HCT116 (cell line): ENCODE results near the gene PSORS1C1. TPM values are rescaled to one million over a fixed set of nuclear protein-coding genes. Genes with fewer than 3 reads are reported as not detected.

Experiments used
- ATAC-seq: fragments of 200-7000 bp; cut with Tn5 transposase; 2 replicates; pipeline ENCODE4 v1.9.1; 2020; ENCODE audit warnings: mild to moderate bottlenecking, moderate library complexity
- BruUV-seq: library from RNA; stranded (reverse); fragments of 400-500 nt; replicated peaks from 2 replicates; lab custom pipeline; 2021; lab: Mats Ljungman, UMichigan
- CTCF ChIA-PET: fragments of 300-600 bp; sonication (Branson Sonifier 250); formaldehyde crosslinking; loops from one replicate; lab custom pipeline; 2021; ENCODE audit warnings: antibody characterized with exemption; lab: Charles Lee
- POLR2A ChIA-PET: fragments of 300-600, 350-600 bp; sonication (Branson Sonifier 250); formaldehyde crosslinking; loops from one replicate; lab custom pipeline; 2021; ENCODE audit warnings: antibody characterized with exemption; lab: Charles Lee
- RAD21 ChIA-PET, 2 experiments: fragments of 300-600 bp; sonication (Branson Sonifier 250); formaldehyde crosslinking; loops; one replicate each; lab custom pipeline; 2023; ENCODE audit warnings: low total read pairs in 2 of 2; ENCODE audit not compliant: uncharacterized antibody in 2 of 2, unreplicated experiment in 2 of 2, low non-redundant PET in 1 of 2; lab: Charles Lee
- DNase-seq: peaks from one replicate; pipeline ENCODE4 v3.0.0-alpha.2; 2010; ENCODE audit warnings: low read depth, low spot score
- H2AFZ ChIP-seq: fragments of 200-600 bp; shearing (Covaris generic), sonication (generic); 2 replicates; pipeline ENCODE4 v1.6.1; 2017; ENCODE audit warnings: low read depth, mixed run types, mixed read lengths, antibody characterized with exemption, low read length; ENCODE audit not compliant: poor library complexity, severe bottlenecking
- H3K27ac ChIP-seq: 2 replicates; pipeline ENCODE4 v1.5.1; 2012; ENCODE audit warnings: low read depth, low read length
- H3K27me3 ChIP-seq: fragments of 200-600 bp; sonication (generic); 2 replicates; pipeline ENCODE4 v1.6.1; 2016; ENCODE audit warnings: mixed run types, low read length, mixed read lengths; ENCODE audit not compliant: insufficient read depth
- H3K36me3 ChIP-seq, 2 experiments: fragments of 200-500 bp in 1 of 2; fragments of 200-600 bp in 1 of 2; sonication (Bioruptor generic) in 1 of 2; sonication (generic) in 1 of 2; 2 replicates each; pipeline versions ENCODE4 v1.5.1 to v1.6.1; 2014 to 2016; ENCODE audit warnings: low read length in 2 of 2, inconsistent platforms in 1 of 2, mixed read lengths in 1 of 2, mixed run types in 1 of 2; ENCODE audit not compliant: insufficient read depth in 2 of 2, control insufficient read depth in 1 of 2
- H3K4me1 ChIP-seq, 2 experiments: fragments of 200-600 bp in 1 of 2; sonication (generic) in 1 of 2; 2 replicates each; pipeline versions ENCODE4 v1.5.1 to v1.6.1; 2012 to 2017; ENCODE audit warnings: low read length in 2 of 2, inconsistent platforms in 1 of 2, mild to moderate bottlenecking in 1 of 2, mixed read lengths in 1 of 2, mixed run types in 1 of 2, moderate library complexity in 1 of 2; ENCODE audit not compliant: insufficient read depth in 2 of 2, control insufficient read depth in 1 of 2
- H3K4me2 ChIP-seq: fragments of 200-600 bp; sonication (generic); 2 replicates; pipeline ENCODE4 v1.6.1; 2017; ENCODE audit warnings: mixed run types, low read length, mixed read lengths
- H3K4me3 ChIP-seq, 2 experiments: fragments of 200-600 bp in 1 of 2; sonication (generic) in 1 of 2; replicated peaks in 1 of 2; 2 replicates each; pipeline ENCODE4 v1.5.1; 2011 to 2016; ENCODE audit warnings: low read length in 2 of 2, control low read depth in 1 of 2, low read depth in 1 of 2, mild to moderate bottlenecking in 1 of 2, mixed read lengths in 1 of 2, mixed run types in 1 of 2
- H3K79me2 ChIP-seq: fragments of 200-600 bp; sonication (generic); 2 replicates; pipeline ENCODE4 v1.6.1; 2017; ENCODE audit warnings: mild to moderate bottlenecking, mixed run types, low read length, moderate library complexity, mixed read lengths; ENCODE audit not compliant: insufficient read depth
- H3K9ac ChIP-seq: fragments of 200-600 bp; sonication (generic); 2 replicates; pipeline ENCODE4 v1.6.1; 2016; ENCODE audit warnings: low read length, mixed read lengths
- H3K9me2 ChIP-seq: fragments of 200-600 bp; sonication (generic), shearing (Covaris generic); 2 replicates; pipeline ENCODE4 v1.6.1; 2017; ENCODE audit warnings: mixed run types, mild to moderate bottlenecking, moderate library complexity; ENCODE audit not compliant: insufficient read depth
- H3K9me3 ChIP-seq, 2 experiments: fragments of 200-500 bp in 1 of 2; fragments of 200-600 bp in 1 of 2; sonication (Bioruptor generic) in 1 of 2; sonication (generic) in 1 of 2; 2 replicates each; pipeline ENCODE4 v1.6.1; 2014 to 2017; ENCODE audit warnings: low read length in 2 of 2, mixed read lengths in 2 of 2, inconsistent platforms in 1 of 2, low read depth in 1 of 2, mild to moderate bottlenecking in 1 of 2, mixed run types in 1 of 2, moderate library complexity in 1 of 2; ENCODE audit not compliant: control insufficient read depth in 1 of 2, insufficient read depth in 1 of 2
- H4K20me1 ChIP-seq: fragments of 200-600 bp; sonication (generic), shearing (Covaris generic); 2 replicates; pipeline ENCODE4 v1.6.1; 2017; ENCODE audit warnings: mixed run types, mild to moderate bottlenecking, moderate library complexity; ENCODE audit not compliant: insufficient read depth
- ATF3 ChIP-seq: IDR thresholded peaks from 2 replicates; pipeline ENCODE4 v1.6.1; 2012
- CBX3 ChIP-seq: IDR thresholded peaks from 2 replicates; pipeline ENCODE4 v1.6.1; 2012; ENCODE audit warnings: low read depth
- CEBPB ChIP-seq: IDR thresholded peaks from 2 replicates; pipeline ENCODE4 v1.6.1; 2012; ENCODE audit warnings: low read depth
- EGR1 ChIP-seq: IDR thresholded peaks from 2 replicates; pipeline ENCODE4 v1.6.1; 2012; ENCODE audit warnings: low read depth
- ELF1 ChIP-seq: IDR thresholded peaks from 2 replicates; pipeline ENCODE4 v1.6.1; 2012; ENCODE audit warnings: low read depth, borderline replicate concordance
- EZH2 ChIP-seq: fragments of 200-600 bp; sonication (generic); IDR thresholded peaks from 2 replicates; pipeline ENCODE4 v1.6.1; 2017; ENCODE audit warnings: antibody characterized with exemption, mixed run types
- EZH2phosphoT487 ChIP-seq: fragments of 200-600 bp; IDR thresholded peaks from 2 replicates; pipeline ENCODE4 v1.6.1; 2018; ENCODE audit warnings: antibody characterized with exemption, borderline replicate concordance
- FOSL1 ChIP-seq: IDR thresholded peaks from 2 replicates; pipeline ENCODE4 v1.6.1; 2012; ENCODE audit warnings: low read depth
- JUND ChIP-seq: IDR thresholded peaks from 2 replicates; pipeline ENCODE4 v1.6.1; 2012
- POLR2AphosphoS5 ChIP-seq: IDR thresholded peaks from 2 replicates; pipeline ENCODE4 v1.6.1; 2011; ENCODE audit warnings: mild to moderate bottlenecking, low read depth, low read length, moderate library complexity
- REST ChIP-seq: IDR thresholded peaks from 2 replicates; pipeline ENCODE4 v1.6.1; 2012; ENCODE audit warnings: low read depth
- SIN3A ChIP-seq: IDR thresholded peaks from 2 replicates; pipeline ENCODE4 v1.6.1; 2012; ENCODE audit warnings: low read depth
- SP1 ChIP-seq: IDR thresholded peaks from 2 replicates; pipeline ENCODE4 v1.6.1; 2012; ENCODE audit warnings: low read depth
- TCF7L2 ChIP-seq: IDR thresholded peaks from 2 replicates; pipeline ENCODE4 v1.7.0; 2011; ENCODE audit warnings: borderline replicate concordance, inconsistent platforms; ENCODE audit not compliant: insufficient read depth, insufficient read length; ENCODE audit errors: extremely low read depth
- YY1 ChIP-seq: IDR thresholded peaks from 2 replicates; pipeline ENCODE4 v1.6.1; 2011; ENCODE audit warnings: low read length, low read depth, moderate library complexity, mild to moderate bottlenecking; ENCODE audit not compliant: insufficient replicate concordance; ENCODE audit errors: extremely low read depth
- ZNF274 ChIP-seq: fragments of 200-500 bp; sonication (Bioruptor generic); IDR thresholded peaks from 2 replicates; pipeline ENCODE4 v1.6.1; 2014; ENCODE audit warnings: mild to moderate bottlenecking, low read depth, low read length, inconsistent platforms
- intact Hi-C: fragments of 100-400 bp; cut with micrococcal nuclease; formaldehyde crosslinking; loops from 2 replicates; pipeline ENCODE4 v1.10.0; 2022
- total RNA-seq: library from RNA; stranded (reverse); gene quantifications from one replicate; pipeline ENCODE4 v1.2.1, GENCODE V29; 2021; ENCODE audit not compliant: unreplicated experiment
- TF ChIP-seq, protein P1 (sequence below): IDR thresholded peaks from 2 replicates; pipeline ENCODE4 v1.6.1; 2012
- TF ChIP-seq, protein P2 (sequence below): IDR thresholded peaks from 2 replicates; pipeline ENCODE4 v1.6.1; 2011; ENCODE audit warnings: mild to moderate bottlenecking, low read length, moderate library complexity; ENCODE audit not compliant: insufficient replicate concordance; ENCODE audit errors: extremely low read depth

PSORS1C1 gene
- total RNA-seq, 1 experiment from 2014 or later, result 9.8 TPM

GRCh38 chr6:31142361-31142761 lies 27.8 kb downstream of the PSORS1C1 start:
- H3K4me2 ChIP-seq, result no peak overlapping the region
- no peaks in the 10 kb centered on the region for H3K79me2 ChIP-seq
- intact Hi-C loops, result no loop called here
- H4K20me1 ChIP-seq, result no peaks in the 10 kb centered on the region
- POLR2A ChIA-PET, result no interaction called here
- H2AFZ ChIP-seq, result no peak overlapping the region
- H3K27ac ChIP-seq, result no peak overlapping the region
- TF ChIP-seq POLR2AphosphoS5 (no peak), CBX3 (no peak), SP1 (no peak), ZNF274 (no peak), REST (no peak), JUND (no peak), EZH2 (no peak), SIN3A (no peak), ATF3 (no peak), TCF7L2 (no peak), YY1 (no peak), EGR1 (no peak), ELF1 (no peak), CEBPB (no peak), FOSL1 (no peak), EZH2phosphoT487 (no peak)
- TF ChIP-seq, protein P1, sequence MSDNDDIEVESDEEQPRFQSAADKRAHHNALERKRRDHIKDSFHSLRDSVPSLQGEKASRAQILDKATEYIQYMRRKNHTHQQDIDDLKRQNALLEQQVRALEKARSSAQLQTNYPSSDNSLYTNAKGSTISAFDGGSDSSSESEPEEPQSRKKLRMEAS, result no peak
- TF ChIP-seq, protein P2, sequence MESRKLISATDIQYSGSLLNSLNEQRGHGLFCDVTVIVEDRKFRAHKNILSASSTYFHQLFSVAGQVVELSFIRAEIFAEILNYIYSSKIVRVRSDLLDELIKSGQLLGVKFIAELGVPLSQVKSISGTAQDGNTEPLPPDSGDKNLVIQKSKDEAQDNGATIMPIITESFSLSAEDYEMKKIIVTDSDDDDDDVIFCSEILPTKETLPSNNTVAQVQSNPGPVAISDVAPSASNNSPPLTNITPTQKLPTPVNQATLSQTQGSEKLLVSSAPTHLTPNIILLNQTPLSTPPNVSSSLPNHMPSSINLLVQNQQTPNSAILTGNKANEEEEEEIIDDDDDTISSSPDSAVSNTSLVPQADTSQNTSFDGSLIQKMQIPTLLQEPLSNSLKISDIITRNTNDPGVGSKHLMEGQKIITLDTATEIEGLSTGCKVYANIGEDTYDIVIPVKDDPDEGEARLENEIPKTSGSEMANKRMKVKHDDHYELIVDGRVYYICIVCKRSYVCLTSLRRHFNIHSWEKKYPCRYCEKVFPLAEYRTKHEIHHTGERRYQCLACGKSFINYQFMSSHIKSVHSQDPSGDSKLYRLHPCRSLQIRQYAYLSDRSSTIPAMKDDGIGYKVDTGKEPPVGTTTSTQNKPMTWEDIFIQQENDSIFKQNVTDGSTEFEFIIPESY, result no peak
- CTCF ChIA-PET, result no interaction called here
- DNase-seq (no peak), ATAC-seq (no peak)
- H3K4me1 ChIP-seq, result peaks cover 4 to 13% of the 10 kb centered on the region in 2 experiments; a peak in 3 of 4 replicates
- H3K9ac ChIP-seq, result no peak overlapping the region
- H3K9me3 ChIP-seq, result no peaks in the 10 kb centered on the region
- no peaks in the 10 kb centered on the region for H3K9me2 ChIP-seq
- H3K36me3 ChIP-seq, result peaks cover 0 to 3% of the 10 kb centered on the region in 2 experiments; a peak in 1 of 4 replicates
- no peaks in the 10 kb centered on the region for H3K27me3 ChIP-seq
- no TSS peak for BruUV-seq
- no peak overlapping the region for H3K4me3 ChIP-seq
- RAD21 ChIA-PET, result no interaction called here
